Fibroblast of villous mesenchyme (primary cell): Measurements from ENCODE around the gene PRLR. TPM values are rescaled to one million over a fixed set of nuclear protein-coding genes. Genes with fewer than 3 reads are reported as not detected.
"Not testable (repeated sequence)": the region's sequence is repeated elsewhere in the genome, so short reads cannot be mapped to it uniquely, and the experiment has no call there.

Experiments
- DNase-seq: peaks from one replicate; pipeline ENCODE4 v3.0.0-alpha.2; 2010; ENCODE audit warnings: low read depth
- H3K4me3 ChIP-seq: 2 replicates; pipeline ENCODE4 v1.5.1; 2011; ENCODE audit warnings: low read depth, mild to moderate bottlenecking, low read length
- total RNA-seq: library from RNA; depleted of rRNA; stranded (reverse); fragments of >200 nt; gene quantifications from 2 replicates; pipeline ENCODE4 v1.2.3, GENCODE V29; 2012
- TF ChIP-seq, protein P1 (sequence below): IDR thresholded peaks from 2 replicates; pipeline ENCODE4 v1.5.1; 2012; ENCODE audit warnings: low read depth, mild to moderate bottlenecking, low read length; ENCODE audit not compliant: insufficient read depth

Gene PRLR
- total RNA-seq, 1 donor: 3.5 TPM

DNA sequence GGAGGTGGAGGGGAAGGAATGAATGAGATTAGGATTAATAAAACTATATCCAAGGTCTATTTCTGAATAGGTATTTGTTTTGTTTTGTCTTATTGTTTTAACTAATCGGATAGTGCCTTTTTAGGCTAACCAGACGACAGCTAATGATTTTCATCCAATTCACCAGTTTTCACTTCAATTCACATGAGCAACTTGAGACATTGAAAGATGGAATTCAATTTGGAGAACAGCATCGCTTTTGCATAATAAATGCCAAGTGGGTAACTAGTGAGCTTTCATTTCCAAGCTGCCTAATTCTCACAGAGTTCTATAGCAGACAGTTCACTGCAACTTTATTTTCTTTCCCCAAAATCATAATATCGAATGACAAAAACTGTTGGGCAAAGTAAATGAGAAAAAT, 187.5 kb downstream of the PRLR start:
- no peak for DNase-seq
- TF ChIP-seq, protein P1, sequence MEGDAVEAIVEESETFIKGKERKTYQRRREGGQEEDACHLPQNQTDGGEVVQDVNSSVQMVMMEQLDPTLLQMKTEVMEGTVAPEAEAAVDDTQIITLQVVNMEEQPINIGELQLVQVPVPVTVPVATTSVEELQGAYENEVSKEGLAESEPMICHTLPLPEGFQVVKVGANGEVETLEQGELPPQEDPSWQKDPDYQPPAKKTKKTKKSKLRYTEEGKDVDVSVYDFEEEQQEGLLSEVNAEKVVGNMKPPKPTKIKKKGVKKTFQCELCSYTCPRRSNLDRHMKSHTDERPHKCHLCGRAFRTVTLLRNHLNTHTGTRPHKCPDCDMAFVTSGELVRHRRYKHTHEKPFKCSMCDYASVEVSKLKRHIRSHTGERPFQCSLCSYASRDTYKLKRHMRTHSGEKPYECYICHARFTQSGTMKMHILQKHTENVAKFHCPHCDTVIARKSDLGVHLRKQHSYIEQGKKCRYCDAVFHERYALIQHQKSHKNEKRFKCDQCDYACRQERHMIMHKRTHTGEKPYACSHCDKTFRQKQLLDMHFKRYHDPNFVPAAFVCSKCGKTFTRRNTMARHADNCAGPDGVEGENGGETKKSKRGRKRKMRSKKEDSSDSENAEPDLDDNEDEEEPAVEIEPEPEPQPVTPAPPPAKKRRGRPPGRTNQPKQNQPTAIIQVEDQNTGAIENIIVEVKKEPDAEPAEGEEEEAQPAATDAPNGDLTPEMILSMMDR: no peak
- no peak overlapping the region for H3K4me3 ChIP-seq

DNA sequence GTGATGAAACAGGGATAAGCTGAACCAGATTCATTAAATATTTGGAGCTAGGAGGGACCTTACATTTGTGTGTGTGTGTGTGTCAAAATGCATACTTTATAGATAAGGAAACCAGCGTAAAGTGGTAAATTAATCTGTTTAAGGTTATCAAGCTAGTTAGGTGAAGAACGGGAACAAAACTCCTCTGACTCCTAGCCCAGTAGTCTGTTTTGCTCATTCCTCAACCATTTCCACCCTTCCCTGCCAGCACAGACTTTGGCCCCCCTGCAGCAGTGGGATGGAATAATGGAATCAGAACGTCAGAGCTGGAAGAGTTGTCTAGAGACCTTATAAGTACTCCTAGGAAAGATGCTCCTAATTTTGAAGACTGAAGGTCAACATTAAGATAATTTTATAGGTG, 189.0 kb downstream of the PRLR start:
- TF ChIP-seq, protein P1: no peak
- H3K4me3 ChIP-seq: no peak overlapping the region
- no peak for DNase-seq

DNA sequence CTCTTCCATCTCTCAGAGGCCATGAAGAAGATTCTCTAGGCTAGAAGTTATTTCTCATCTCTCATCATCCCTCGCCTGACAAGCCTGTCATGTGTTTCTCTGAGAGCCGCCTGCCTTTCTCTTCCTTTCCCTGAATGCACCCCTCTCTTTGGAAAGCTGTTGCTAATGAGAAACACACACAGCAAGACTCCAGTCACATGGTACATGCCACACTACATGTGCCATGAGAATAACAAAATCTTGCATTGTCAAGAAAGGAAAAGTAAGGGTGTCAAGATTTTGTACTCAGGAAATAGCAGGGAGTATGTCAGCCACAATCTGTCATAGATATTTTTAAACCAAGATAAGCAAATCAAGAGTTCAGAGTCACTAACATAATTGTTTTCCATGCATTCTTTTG, 191.4 kb downstream of the PRLR start:
- DNase-seq: no peak
- TF ChIP-seq, protein P1: no peak
- H3K4me3 ChIP-seq: no peak overlapping the region

DNA sequence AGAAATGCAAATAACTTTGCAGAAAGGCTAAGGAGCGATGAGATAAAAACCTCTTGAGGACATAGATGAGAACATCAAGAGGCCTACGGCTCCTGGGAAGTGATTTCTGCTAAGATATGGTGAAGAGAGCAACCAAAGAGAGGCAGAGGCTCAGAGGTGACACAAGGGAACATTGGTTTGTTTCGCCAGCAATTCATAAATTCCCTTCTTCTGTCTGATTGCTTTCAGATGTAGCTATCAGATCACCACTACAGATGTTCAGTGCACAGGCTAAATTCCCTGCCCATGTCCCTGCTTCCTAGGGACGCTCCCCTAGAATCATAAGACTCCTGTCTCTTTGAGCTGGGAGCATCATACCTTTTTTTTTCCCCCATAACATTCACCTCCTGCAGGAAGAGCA, 193.8 kb downstream of the PRLR start:
- TF ChIP-seq, protein P1: no peak
- DNase-seq: no peak

DNA sequence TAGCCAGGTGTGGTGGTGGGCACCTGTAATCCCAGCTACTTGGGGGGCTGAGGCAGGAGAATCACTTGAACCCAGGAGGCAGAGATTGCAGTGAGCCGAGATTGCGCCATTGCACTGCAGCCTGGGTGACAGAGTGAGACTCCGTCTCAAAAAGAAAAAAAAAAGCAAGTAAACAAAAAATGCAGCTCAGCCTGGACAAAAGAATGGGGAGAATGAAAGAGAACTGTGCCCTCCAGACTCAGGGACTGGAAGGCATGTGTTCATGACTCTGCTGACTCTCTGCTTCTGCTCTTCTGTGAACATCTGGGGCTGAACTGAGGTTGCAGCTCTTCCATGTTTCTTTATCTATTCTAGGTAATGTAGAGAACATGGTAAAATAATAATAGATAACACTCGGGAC, 194.4 kb downstream of the PRLR start:
- DNase-seq, H3K4me3 ChIP-seq: not testable (repeated sequence)

More for the DNA sequence above, 193.8 kb downstream of the PRLR start:
- no peak overlapping the region for H3K4me3 ChIP-seq

DNA sequence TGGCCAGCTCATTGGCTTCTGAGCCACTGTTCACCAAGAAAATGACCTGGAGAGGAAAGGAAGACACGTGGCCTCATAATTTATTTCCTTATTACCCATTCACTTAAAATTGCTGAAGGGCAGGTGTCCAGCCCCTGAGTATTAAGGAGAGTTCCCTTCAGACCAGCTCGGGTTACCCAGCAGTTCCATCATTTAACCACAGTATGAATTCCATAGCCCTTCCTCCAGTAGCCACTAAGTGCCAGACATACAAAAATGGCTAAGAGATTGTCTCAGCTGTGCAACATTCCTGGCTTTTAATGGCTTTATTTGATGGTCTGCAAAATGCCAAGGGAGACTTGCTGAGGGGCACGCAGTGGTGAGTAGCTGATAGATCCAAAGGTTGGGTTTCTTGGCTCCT, 195.0 kb downstream of the PRLR start:
- no peak for DNase-seq
- TF ChIP-seq, protein P1: no peak
- no peak overlapping the region for H3K4me3 ChIP-seq

DNA sequence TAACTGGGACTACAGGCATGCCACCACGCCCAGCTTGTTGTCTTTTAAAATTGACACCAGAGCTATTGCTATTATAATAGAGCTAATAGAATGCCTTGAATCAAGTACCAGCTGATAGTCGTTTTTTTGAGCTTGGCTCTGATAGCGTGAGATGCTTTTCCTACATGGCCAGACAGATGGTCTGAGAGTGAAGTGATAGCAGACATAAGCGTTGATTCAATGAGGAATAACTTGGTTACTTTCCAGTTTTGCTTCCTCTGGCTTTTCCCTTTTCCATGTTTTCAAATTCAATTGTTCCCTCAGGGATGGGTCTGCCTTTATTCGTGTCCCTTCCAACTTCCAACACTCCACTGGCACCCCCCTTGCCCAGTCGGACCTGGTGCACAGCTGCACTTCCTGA, 197.9 kb downstream of the PRLR start:
- DNase-seq: no peak
- TF ChIP-seq, protein P1: no peak
- no peak overlapping the region for H3K4me3 ChIP-seq
